ENCODE data around the gene VGF.
"Not testable (repeated sequence)": the region's sequence is repeated elsewhere in the genome, so short reads cannot be mapped to it uniquely, and the experiment has no call there.

Gene VGF

DNA sequence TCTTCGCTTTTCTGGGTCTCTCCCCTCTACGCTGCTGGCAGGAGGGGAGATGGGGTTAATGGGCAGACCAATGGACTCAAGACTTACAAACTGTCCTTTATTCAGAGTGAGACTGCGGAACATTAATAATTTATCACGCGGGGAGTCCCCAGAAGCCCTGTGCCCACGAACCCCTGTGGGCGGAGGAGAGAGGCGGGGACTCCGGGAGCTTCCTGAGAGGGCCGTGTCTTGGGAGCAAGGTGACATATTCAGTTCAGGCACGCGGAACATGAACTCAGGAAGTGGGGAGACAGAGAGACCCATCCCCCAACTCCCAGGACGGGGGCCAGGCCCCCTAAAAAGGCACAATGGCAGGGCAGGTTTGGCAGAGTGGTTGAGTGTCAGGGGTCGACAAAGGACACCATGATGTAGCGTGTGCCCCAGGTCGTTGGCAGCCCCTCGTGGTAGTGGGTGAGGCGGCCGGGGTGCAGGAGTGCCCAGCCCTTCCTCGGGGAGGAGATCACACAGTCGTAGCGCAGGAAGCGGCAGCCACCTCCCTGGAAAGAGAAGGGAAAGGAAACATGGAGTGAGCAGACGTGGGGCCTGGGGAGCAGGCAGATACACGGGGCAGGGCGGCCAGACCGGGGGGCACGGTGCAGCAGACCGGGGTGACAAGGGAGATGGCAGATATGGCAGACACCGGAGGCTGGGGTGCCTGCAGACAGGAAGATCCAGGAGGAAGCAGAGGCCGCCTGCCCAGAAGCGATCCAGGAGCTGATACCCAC, 40.7 kb upstream of the VGF start:
- DNase-seq (ENCODE audit: low read depth) = no peak
- no peak overlapping the region for H3K4me3 ChIP-seq (ENCODE audit: low read depth, low read length)
- TF ChIP-seq, protein P1, sequence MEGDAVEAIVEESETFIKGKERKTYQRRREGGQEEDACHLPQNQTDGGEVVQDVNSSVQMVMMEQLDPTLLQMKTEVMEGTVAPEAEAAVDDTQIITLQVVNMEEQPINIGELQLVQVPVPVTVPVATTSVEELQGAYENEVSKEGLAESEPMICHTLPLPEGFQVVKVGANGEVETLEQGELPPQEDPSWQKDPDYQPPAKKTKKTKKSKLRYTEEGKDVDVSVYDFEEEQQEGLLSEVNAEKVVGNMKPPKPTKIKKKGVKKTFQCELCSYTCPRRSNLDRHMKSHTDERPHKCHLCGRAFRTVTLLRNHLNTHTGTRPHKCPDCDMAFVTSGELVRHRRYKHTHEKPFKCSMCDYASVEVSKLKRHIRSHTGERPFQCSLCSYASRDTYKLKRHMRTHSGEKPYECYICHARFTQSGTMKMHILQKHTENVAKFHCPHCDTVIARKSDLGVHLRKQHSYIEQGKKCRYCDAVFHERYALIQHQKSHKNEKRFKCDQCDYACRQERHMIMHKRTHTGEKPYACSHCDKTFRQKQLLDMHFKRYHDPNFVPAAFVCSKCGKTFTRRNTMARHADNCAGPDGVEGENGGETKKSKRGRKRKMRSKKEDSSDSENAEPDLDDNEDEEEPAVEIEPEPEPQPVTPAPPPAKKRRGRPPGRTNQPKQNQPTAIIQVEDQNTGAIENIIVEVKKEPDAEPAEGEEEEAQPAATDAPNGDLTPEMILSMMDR (IDR thresholded peaks at IDR 0.05; ENCODE audit: low read depth, low read length, missing control alignments) = no peak

DNA sequence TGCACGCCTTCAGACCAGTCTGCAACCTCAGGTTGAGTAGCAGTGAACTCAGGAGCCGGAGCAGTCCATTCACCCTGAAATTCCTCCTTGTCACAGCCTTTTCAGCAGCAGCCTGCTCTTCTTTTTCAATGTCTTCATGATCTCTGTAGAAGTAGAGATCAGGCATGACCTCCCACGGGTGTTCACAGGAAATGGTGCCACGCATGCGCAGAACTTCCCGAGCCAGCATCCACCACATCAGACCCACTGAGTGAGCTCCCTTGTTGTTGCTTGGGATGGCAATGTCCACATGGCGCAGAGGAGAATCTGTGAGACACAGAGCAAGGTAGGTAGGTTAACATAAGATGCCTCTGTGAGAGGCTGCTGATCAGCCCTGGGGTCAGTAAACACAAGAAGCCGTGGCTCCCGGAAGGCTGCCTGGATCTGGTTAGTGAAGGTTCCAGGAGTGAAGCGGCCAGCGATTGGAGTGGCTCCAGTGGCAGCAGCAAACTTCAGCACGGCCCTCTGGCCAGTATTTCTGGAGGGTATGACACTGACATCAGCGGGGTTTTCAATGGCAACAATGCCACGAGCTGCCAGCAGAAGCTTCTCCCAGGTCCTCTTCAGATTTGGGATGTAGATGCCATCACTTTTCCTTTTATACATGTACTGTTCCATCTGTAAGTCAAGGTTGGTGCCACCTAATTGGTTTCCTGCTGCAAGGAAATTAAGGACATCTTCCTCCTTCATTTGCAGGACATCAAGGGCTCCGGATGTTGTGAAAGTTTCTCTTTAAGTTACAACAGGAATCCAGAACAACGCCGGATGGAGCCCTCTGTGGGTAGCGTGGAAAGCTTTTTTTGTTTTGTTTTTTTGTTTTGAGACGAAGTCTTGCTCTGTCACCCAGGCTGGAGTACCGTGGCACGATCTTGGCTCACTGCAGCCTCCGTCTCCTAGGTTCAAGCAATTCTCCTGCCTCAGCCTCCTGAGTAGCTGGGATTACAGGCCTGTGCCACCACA, 38.7 kb upstream of the VGF start:
- DNase-seq (ENCODE audit: low read depth); H3K4me3 ChIP-seq (ENCODE audit: low read depth, low read length): not testable (repeated sequence)

DNA sequence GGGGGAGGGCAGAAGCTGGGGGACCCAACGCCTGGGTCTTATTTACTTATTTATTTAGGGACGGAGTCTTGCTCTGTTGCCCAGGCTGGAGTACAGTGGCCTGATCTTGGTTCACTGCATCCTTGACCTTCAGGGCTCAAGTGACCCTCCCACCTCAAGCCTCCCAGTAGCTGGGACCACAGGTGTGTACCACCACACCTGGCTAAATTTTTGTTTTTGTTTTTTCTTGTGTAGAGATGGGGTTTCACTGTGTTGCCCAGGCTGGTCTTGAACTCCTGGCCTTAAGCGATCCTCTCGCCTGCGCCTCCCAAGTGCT, 37.2 kb upstream of the VGF start:
- TF ChIP-seq, protein P1 (IDR thresholded peaks at IDR 0.05; ENCODE audit: low read depth, low read length, missing control alignments) = no peak
- H3K4me3 ChIP-seq (ENCODE audit: low read depth, low read length) = no peak overlapping the region

DNA sequence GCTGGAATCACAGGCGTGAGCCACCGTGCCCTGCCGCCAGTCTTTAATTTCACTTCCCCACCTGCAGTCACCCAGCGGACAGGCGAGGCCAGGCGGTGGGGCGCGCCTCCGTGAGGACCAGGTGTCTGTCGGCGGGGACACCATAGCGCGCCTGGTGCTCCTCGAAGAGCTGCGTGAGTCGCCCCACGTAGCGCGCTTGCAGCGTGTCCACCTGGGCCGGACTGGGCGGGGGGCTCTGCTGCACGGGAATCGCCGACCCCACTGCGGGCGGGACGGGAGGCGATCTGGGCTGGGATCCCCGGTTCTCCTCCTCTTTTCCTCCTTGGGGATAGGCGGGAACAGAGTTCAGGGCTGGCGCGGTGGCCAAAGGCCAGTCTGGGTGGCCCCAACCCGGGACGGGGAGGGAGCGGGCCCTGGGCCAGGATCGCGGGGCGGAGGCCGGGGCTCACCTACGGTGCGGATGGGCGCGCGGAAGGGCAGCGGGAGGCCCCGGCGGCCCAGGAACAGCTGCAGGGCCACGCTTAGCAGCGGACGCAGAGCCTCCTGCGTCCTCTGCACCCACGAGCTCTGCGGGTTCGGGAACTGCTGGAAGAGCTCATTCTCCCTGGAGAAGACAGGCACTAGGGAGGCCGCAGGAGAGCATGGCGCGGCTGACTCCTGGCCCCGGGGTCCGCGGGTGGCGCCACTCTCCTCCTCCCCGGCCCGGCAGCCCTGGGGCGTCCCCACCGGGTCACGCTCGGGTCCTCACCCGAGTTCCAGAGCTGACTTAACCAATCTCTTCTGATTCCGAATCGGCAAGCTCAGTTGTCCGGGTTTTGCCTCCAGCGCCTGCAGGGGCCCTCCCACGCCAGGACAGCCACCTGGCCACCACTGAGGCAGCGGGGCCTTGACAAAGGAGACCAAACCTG, 36.6 kb upstream of the VGF start:
- TF ChIP-seq, protein P1 (IDR thresholded peaks at IDR 0.05; ENCODE audit: low read depth, low read length, missing control alignments) = no peak
- H3K4me3 ChIP-seq (ENCODE audit: low read depth, low read length) = no peak overlapping the region
- DNase-seq (ENCODE audit: low read depth) = no peak

More for the DNA sequence above, 37.2 kb upstream of the VGF start:
- DNase-seq (ENCODE audit: low read depth) = no peak

DNA sequence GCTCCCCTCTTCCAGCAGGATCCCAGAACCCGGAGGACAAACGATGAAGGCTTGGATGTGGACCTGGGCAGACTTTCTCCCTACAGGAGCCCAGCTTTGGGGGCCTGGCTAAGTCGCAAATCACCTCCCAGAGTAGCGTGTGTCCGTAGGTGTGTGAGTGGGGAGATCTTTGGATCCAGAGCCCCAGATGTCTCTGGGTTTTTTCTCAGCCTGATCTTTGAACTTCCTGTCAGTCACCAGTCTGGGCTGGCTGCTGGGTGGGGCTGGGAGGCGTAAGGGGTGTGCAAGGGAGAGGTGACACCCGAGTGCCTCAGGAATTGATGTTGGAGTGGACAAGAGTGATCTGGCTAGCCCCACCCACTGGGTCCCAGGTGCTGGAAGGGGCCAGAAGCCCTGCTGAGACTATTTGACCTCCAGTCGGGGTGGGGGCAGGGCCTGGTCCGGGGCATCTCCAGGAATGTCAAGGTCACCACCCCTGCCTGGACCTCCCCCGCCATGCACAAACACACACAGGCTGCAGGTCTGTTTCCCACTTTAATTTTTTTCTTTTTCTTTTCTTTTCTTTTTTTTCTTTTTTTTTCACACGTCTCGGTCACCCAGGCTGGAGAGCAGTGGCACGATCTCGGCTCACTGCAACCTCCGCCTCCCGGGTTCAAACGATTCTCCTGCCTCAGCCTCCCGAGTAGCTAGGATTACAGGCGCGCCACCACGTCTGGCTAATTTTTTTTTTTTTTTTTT, 35.7 kb upstream of the VGF start, which contains the start of gene MOGAT3:
Gene MOGAT3, minus strand, starts transcription at position 175 of the 738 bp plus-strand sequence. CDS start 182 bp downstream, outside the sequence.
- DNase-seq (ENCODE audit: low read depth) = no peak
- no peak within 1 kb of the TSS for H3K4me3 ChIP-seq (ENCODE audit: low read depth, low read length)
- TF ChIP-seq, protein P1 (IDR thresholded peaks at IDR 0.05; ENCODE audit: low read depth, low read length, missing control alignments) = no peak

DNA sequence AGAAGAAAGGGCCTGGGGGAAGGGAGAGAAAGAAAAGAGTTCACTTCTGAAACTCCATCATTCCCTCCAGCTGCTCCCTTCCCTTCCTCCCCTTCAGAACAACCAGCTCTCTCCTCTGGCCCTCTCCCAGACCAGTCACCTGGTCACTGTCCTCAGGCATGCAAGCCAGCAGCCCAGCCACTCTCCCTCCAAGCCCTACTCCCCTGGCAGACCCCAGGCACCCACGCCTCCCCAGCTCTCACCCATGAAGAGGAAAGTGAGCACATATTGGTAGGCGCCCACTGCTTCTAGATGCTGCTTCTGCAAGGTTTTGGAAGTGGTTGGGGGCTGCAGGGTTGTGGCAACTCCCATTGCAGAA, 35.1 kb upstream of the VGF start:
- TF ChIP-seq, protein P1 (IDR thresholded peaks at IDR 0.05; ENCODE audit: low read depth, low read length, missing control alignments) = no peak
- DNase-seq (ENCODE audit: low read depth) = no peak
- no peak overlapping the region for H3K4me3 ChIP-seq (ENCODE audit: low read depth, low read length)

DNA sequence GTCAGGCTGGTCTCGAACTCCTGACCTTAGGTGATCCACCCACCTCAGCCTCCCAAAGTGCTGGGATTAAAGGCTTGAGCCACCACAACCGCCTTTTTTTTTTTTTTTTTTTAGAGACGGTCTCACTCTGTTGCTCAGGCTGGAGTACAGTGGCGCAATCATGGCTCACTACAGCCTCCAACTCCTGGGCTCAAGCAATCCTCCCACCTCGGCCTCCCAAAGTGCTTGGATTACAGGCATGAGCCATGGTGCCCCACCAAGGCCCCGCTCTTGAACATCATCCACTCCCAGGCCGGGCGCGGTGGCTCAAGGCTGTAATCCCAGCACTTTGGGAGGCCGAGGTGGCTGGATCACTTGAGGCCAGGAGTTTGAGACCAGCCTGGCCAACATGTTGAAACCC, 34.2 kb upstream of the VGF start:
- H3K4me3 ChIP-seq (ENCODE audit: low read depth, low read length); DNase-seq (ENCODE audit: low read depth): not testable (repeated sequence)

Data from GM12864 (cell line).